NCI-H69 (cell line): Measurements from ENCODE around the gene RAB22A.

Source experiments
- DNase-seq: peaks from one replicate; lab custom pipeline; 2025; lab: John Stamatoyannopoulos, UW

RAB22A gene

GRCh38 chr20:58309591-58310290 is at the start of gene RAB22A:
Gene RAB22A, plus strand, starts transcription at chr20:58309715. Its CDS starts 262 bp downstream, at chr20:58309977.
- peak; percentile 80 for DNase-seq

GRCh38 chr20:58260006-58260405 is 49.5 kb upstream of the RAB22A start:
- no peak for DNase-seq

GRCh38 chr20:58261660-58262059 is 47.9 kb upstream of the RAB22A start:
- DNase-seq = no peak

- DNase-seq = no peak
Measured at GRCh38 chr20:58264271-58264670, 45.2 kb upstream of the RAB22A start.

GRCh38 chr20:58267389-58268215 is 41.9 kb upstream of the RAB22A start:
- DNase-seq = no peak

- no peak for DNase-seq
Measured at GRCh38 chr20:58268421-58268821, 41.1 kb upstream of the RAB22A start.

- DNase-seq = no peak
Measured at GRCh38 chr20:58268936-58269619, 40.4 kb upstream of the RAB22A start.

GRCh38 chr20:58271606-58272351 is 37.7 kb upstream of the RAB22A start:
- DNase-seq = peak; percentile 18

GRCh38 chr20:58274384-58274783 is 35.1 kb upstream of the RAB22A start:
- no peak for DNase-seq

GRCh38 chr20:58277107-58277506 is 32.4 kb upstream of the RAB22A start:
- DNase-seq = no peak

- peak; percentile 0 for DNase-seq
Measured at GRCh38 chr20:58277578-58278472, 31.7 kb upstream of the RAB22A start.

- no peak for DNase-seq
Measured at GRCh38 chr20:58286729-58287128, 22.8 kb upstream of the RAB22A start.

- no peak for DNase-seq
Measured at GRCh38 chr20:58287638-58288037, 21.9 kb upstream of the RAB22A start.

- DNase-seq = no peak
Measured at GRCh38 chr20:58289143-58289542, 20.4 kb upstream of the RAB22A start.

GRCh38 chr20:58293453-58293852 is 16.1 kb upstream of the RAB22A start:
- DNase-seq = peak; percentile 48

- no peak for DNase-seq
Measured at GRCh38 chr20:58294497-58295455, 14.7 kb upstream of the RAB22A start.

- no peak for DNase-seq
Measured at GRCh38 chr20:58296051-58296837, 13.3 kb upstream of the RAB22A start.

GRCh38 chr20:58297394-58297793 is 12.1 kb upstream of the RAB22A start:
- no peak for DNase-seq

- no peak for DNase-seq
Measured at GRCh38 chr20:58300321-58300720, 9.2 kb upstream of the RAB22A start.
